Liver (tissue), 9 donors: ENCODE results near the gene SLC25A52. TPM values are rescaled to one million over a fixed set of nuclear protein-coding genes. Genes with fewer than 3 reads are reported as not detected.

Experiments used
- DNase-seq: peaks from one replicate; pipeline ENCODE4 v3.0.0-alpha.2; 2017; ENCODE audit warnings: low spot score
- H3K27ac ChIP-seq, 2 donors: one replicate each; pipeline ENCODE4 v1.7.0; 2013; ENCODE audit warnings: inconsistent platforms in 2 of 2, low read length in 2 of 2, control low read depth in 1 of 2, low read depth in 1 of 2, mild to moderate bottlenecking in 1 of 2
- H3K27me3 ChIP-seq, 4 donors: one replicate each; pipeline versions ENCODE4 v1.6.1 to v1.7.0; 2013; ENCODE audit warnings: low read length in 3 of 4, inconsistent platforms in 1 of 4, mild to moderate bottlenecking in 1 of 4, moderate library complexity in 1 of 4; ENCODE audit not compliant: control insufficient read depth in 4 of 4, insufficient read depth in 4 of 4
- H3K36me3 ChIP-seq, 4 donors: one replicate each; pipeline versions ENCODE4 v1.6.1 to v1.7.0; 2013; ENCODE audit warnings: low read length in 3 of 4, mild to moderate bottlenecking in 3 of 4, low read depth in 1 of 4, moderate library complexity in 1 of 4; ENCODE audit not compliant: control insufficient read depth in 4 of 4, insufficient read depth in 3 of 4
- H3K4me1 ChIP-seq, 4 donors: one replicate each; pipeline versions ENCODE4 v1.6.1 to v1.7.0; 2013; ENCODE audit warnings: low read length in 3 of 4, mild to moderate bottlenecking in 3 of 4, moderate library complexity in 1 of 4; ENCODE audit not compliant: control insufficient read depth in 4 of 4, insufficient read depth in 4 of 4
- H3K4me3 ChIP-seq, 3 donors: one replicate each; pipeline versions ENCODE4 v1.6.1 to v1.7.0; 2013; ENCODE audit warnings: low read length in 3 of 3, control low read depth in 1 of 3, low read depth in 1 of 3, mild to moderate bottlenecking in 1 of 3
- H3K9ac ChIP-seq, 2 donors: one replicate each; pipeline ENCODE4 v1.7.0; 2013; ENCODE audit warnings: low read length in 2 of 2, mild to moderate bottlenecking in 2 of 2, moderate library complexity in 2 of 2, control low read depth in 1 of 2, low read depth in 1 of 2
- H3K9me3 ChIP-seq, 4 donors: one replicate each; pipeline versions ENCODE4 v1.6.1 to v1.7.0; 2013; ENCODE audit warnings: low read length in 3 of 4; ENCODE audit not compliant: control insufficient read depth in 4 of 4
- ATF3 ChIP-seq: IDR thresholded peaks from 2 replicates; pipeline ENCODE4 v1.6.1; 2016; ENCODE audit warnings: antibody characterized with exemption
- CTCF ChIP-seq: fragments of 150-350 bp; IDR thresholded peaks from 2 replicates; pipeline ENCODE4 v1.5.1; 2017; ENCODE audit warnings: improper control_type of control experiment, low read depth, low read length; ENCODE audit not compliant: missing input control
- EGR1 ChIP-seq, 2 donors: IDR thresholded peaks; 2 replicates each; pipeline ENCODE4 v1.6.1; 2016 to 2018; ENCODE audit warnings: antibody characterized with exemption in 2 of 2, low read depth in 2 of 2
- FOXA1 ChIP-seq: IDR thresholded peaks from 2 replicates; pipeline ENCODE4 v1.6.1; 2016; ENCODE audit warnings: antibody characterized with exemption
- FOXA2 ChIP-seq: IDR thresholded peaks from 2 replicates; pipeline ENCODE4 v1.6.1; 2016; ENCODE audit warnings: antibody characterized with exemption
- GABPA ChIP-seq, 2 donors: IDR thresholded peaks in 1 of 2; conservative IDR thresholded peaks in 1 of 2; 2 replicates each; pipeline ENCODE4 v1.6.1; 2016; ENCODE audit warnings: antibody characterized with exemption in 2 of 2, mild to moderate bottlenecking in 1 of 2, moderate library complexity in 1 of 2
- HNF4A ChIP-seq, 2 donors: conservative IDR thresholded peaks; 2 replicates each; pipeline ENCODE4 v1.6.1; 2016; ENCODE audit warnings: antibody characterized with exemption in 2 of 2, mild to moderate bottlenecking in 2 of 2
- HNF4G ChIP-seq: IDR thresholded peaks from 2 replicates; pipeline ENCODE4 v1.6.1; 2016; ENCODE audit warnings: antibody characterized with exemption
- JUND ChIP-seq, 2 donors: IDR thresholded peaks; 2 replicates each; pipeline ENCODE4 v1.6.1; 2016; ENCODE audit warnings: antibody characterized with exemption in 2 of 2
- MAX ChIP-seq: IDR thresholded peaks from 2 replicates; pipeline ENCODE4 v1.6.1; 2016; ENCODE audit warnings: antibody characterized with exemption
- NR2F2 ChIP-seq: IDR thresholded peaks from 2 replicates; pipeline ENCODE4 v1.6.1; 2016; ENCODE audit warnings: antibody characterized with exemption
- RAD21 ChIP-seq, 2 donors: IDR thresholded peaks; 2 replicates each; pipeline ENCODE4 v1.6.1; 2016; ENCODE audit warnings: antibody characterized with exemption in 2 of 2, mild to moderate bottlenecking in 2 of 2
- RXRA ChIP-seq, 2 donors: IDR thresholded peaks; 2 replicates each; pipeline ENCODE4 v1.6.1; 2017 to 2018; ENCODE audit warnings: antibody characterized with exemption in 2 of 2, mild to moderate bottlenecking in 1 of 2
- TAF1 ChIP-seq: conservative IDR thresholded peaks from 2 replicates; pipeline ENCODE4 v1.6.1; 2016; ENCODE audit warnings: antibody characterized with exemption, mild to moderate bottlenecking
- YY1 ChIP-seq: IDR thresholded peaks from 2 replicates; pipeline ENCODE4 v1.6.1; 2016; ENCODE audit warnings: antibody characterized with exemption, mild to moderate bottlenecking
- ZBTB33 ChIP-seq: IDR thresholded peaks from 2 replicates; pipeline ENCODE4 v1.6.1; 2016; ENCODE audit warnings: antibody characterized with exemption
- WGBS: extraction: QIAGEN DNeasy Blood & Tissue Kit; methylation state at CpG from one replicate; pipeline ENCODE4 v1.1.7; 2013; 5-methylcytosine and 5-hydroxymethylcytosine counted together
- polyA plus RNA-seq, 2 donors: library from polyadenylated mRNA; stranded (reverse) in 1 of 2; unstranded in 1 of 2; fragments of 200-250 nt in 1 of 2; fragments of >200 nt in 1 of 2; fragmentation: Nextera tagmentation in 1 of 2; extraction: Ambion mirVana in 1 of 2; gene quantifications; one replicate each; pipeline versions ENCODE4 v1.2.1 to v1.2.3, GENCODE V29; 2013 to 2015
- total RNA-seq, 2 donors: library from RNA; depleted of rRNA; stranded (reverse); fragments of >200 nt; gene quantifications; one replicate each; pipeline ENCODE4 v1.2.3, GENCODE V29; 2014
- donor health status: healthy.
- donor health status: healthy.
- donor health status: healthy.
- donor health status: healthy.
- donor health status: healthy.

Gene SLC25A52
- total and polyA plus RNA-seq, 4 donors = 0.14 to 0.17 TPM; not detected in 2

GRCh38 chr18:31723639-31723989 is 37.1 kb downstream of the SLC25A52 start:
- Histone ChIP-seq H3K9me3 (peaks cover 0 to 1% (median 0%) of the 10 kb centered on the region in 4 donors), H3K4me1 (peaks cover 0 to 20% (median 3%) of the 10 kb centered on the region in 4 donors), H3K9ac (no peak overlapping the region), H3K27me3 (no peaks in the 10 kb centered on the region), H3K4me3 (peak overlapping the region in 1 of 3 donors; percentile 78), H3K27ac (peak overlapping the region; percentile 73 to 91), H3K36me3 (no peaks in the 10 kb centered on the region)
- WGBS = 53% methylated on average over 7 of the region's 7 CpGs
- DNase-seq = no peak
- TF ChIP-seq ZBTB33 = no peak
- TF ChIP-seq RXRA (IDR thresholded peaks at IDR 0.05) = no peak
- no peak for TF ChIP-seq CTCF
- TF ChIP-seq RAD21 (IDR thresholded peaks at IDR 0.05) = no peak
- no peak for TF ChIP-seq TAF1
- no peak for TF ChIP-seq FOXA1
- no peak for TF ChIP-seq JUND (IDR thresholded peaks at IDR 0.05)
- no peak for TF ChIP-seq HNF4A (conservative IDR thresholded peaks at IDR 0.05)
- TF ChIP-seq ATF3 = no peak

GRCh38 chr18:31722369-31722957 is 38.2 kb downstream of the SLC25A52 start:
- H3K9ac ChIP-seq = no peak overlapping the region
- 35% methylated on average over 7 of the region's 7 CpGs for WGBS
- no peak overlapping the region for H3K4me3 ChIP-seq
- H3K4me1 ChIP-seq = peaks cover 0 to 20% (median 3%) of the 10 kb centered on the region in 4 donors
- H3K36me3 ChIP-seq = no peaks in the 10 kb centered on the region
- H3K9me3 ChIP-seq = peaks cover 0 to 1% (median 0%) of the 10 kb centered on the region in 4 donors
- DNase-seq = peak; percentile 81
- TF ChIP-seq ATF3 (no peak), YY1 (no peak), TAF1 (no peak), RAD21 (IDR thresholded peaks at IDR 0.05) (peak; percentile 81 to 88), MAX (no peak), CTCF (peak; percentile 78), NR2F2 (no peak), FOXA1 (no peak), GABPA (IDR thresholded peaks at IDR 0.05 in 1 of 2, conservative IDR thresholded peaks at IDR 0.05 in 1 of 2) (no peak), HNF4A (conservative IDR thresholded peaks at IDR 0.05) (no peak), EGR1 (IDR thresholded peaks at IDR 0.05; ENCODE audit: low read depth in 2 of 2) (no peak), FOXA2 (no peak), RXRA (IDR thresholded peaks at IDR 0.05) (no peak), HNF4G (no peak)
- H3K27ac ChIP-seq = no peak overlapping the region
- no peaks in the 10 kb centered on the region for H3K27me3 ChIP-seq
